ENCODE measurements around the gene ARFGEF3. TPM values are rescaled to one million over a fixed set of nuclear protein-coding genes. Genes with fewer than 3 reads are reported as not detected.

The ARFGEF3 gene
- total RNA-seq, 1 donor from 2014 or later: 1.8 TPM

- intact Hi-C loops (cut with DNase I): no loop called here
- no peak for DNase-seq (ENCODE audit: low spot score in 2 of 2)
- Histone ChIP-seq H3K27ac (no peak overlapping the region), H3K4me3 (no peak overlapping the region), H3K27me3 (no peaks in the 10 kb centered on the region), H3K4me1 (no peaks in the 10 kb centered on the region), H3K36me3 (no peaks in the 10 kb centered on the region), H3K9me3 (no peaks in the 10 kb centered on the region)
- TF ChIP-seq CTCF (IDR thresholded peaks at IDR 0.05): no peak
These were observed 106.5 kb downstream of the ARFGEF3 start for GRCh38 chr6:138267971-138268895.

- Histone ChIP-seq H3K9me3 (no peaks in the 10 kb centered on the region), H3K36me3 (no peaks in the 10 kb centered on the region), H3K4me3 (no peak overlapping the region), H3K4me1 (no peaks in the 10 kb centered on the region), H3K27ac (no peak overlapping the region), H3K27me3 (no peaks in the 10 kb centered on the region)
- no peak for TF ChIP-seq CTCF (IDR thresholded peaks at IDR 0.05)
- no peak for DNase-seq (ENCODE audit: low spot score in 2 of 2)
- intact Hi-C loops (cut with DNase I): no loop called here
These were observed 109.7 kb downstream of the ARFGEF3 start for GRCh38 chr6:138271451-138271850.

GRCh38 chr6:138272533-138273315 lies 111.0 kb downstream of the ARFGEF3 start:
- no peaks in the 10 kb centered on the region for H3K36me3 ChIP-seq
- TF ChIP-seq CTCF (IDR thresholded peaks at IDR 0.05): no peak
- no peak overlapping the region for H3K4me3 ChIP-seq
- no peak for DNase-seq (ENCODE audit: low spot score in 2 of 2)
- H3K9me3 ChIP-seq: no peaks in the 10 kb centered on the region
- H3K27me3 ChIP-seq: no peaks in the 10 kb centered on the region
- no peak overlapping the region for H3K27ac ChIP-seq
- no peaks in the 10 kb centered on the region for H3K4me1 ChIP-seq
- intact Hi-C loops (cut with DNase I): no loop called here

- intact Hi-C loops (cut with DNase I): no loop called here
- H3K27me3 ChIP-seq: no peaks in the 10 kb centered on the region
- H3K9me3 ChIP-seq: no peaks in the 10 kb centered on the region
- DNase-seq (ENCODE audit: low spot score in 2 of 2): no peak
- H3K36me3 ChIP-seq: no peaks in the 10 kb centered on the region
- H3K4me1 ChIP-seq: no peaks in the 10 kb centered on the region
- TF ChIP-seq CTCF (IDR thresholded peaks at IDR 0.05): no peak
- H3K27ac ChIP-seq: no peak overlapping the region
- H3K4me3 ChIP-seq: no peak overlapping the region
These were observed 114.2 kb downstream of the ARFGEF3 start for GRCh38 chr6:138275976-138276375.

- H3K36me3 ChIP-seq: no peaks in the 10 kb centered on the region
- intact Hi-C loops (cut with DNase I): no loop called here
- H3K4me1 ChIP-seq: no peaks in the 10 kb centered on the region
- H3K9me3 ChIP-seq: no peaks in the 10 kb centered on the region
- no peak for TF ChIP-seq CTCF (IDR thresholded peaks at IDR 0.05)
- DNase-seq (ENCODE audit: low spot score in 2 of 2): no peak
- H3K27ac ChIP-seq: no peak overlapping the region
- H3K4me3 ChIP-seq: no peak overlapping the region
- no peaks in the 10 kb centered on the region for H3K27me3 ChIP-seq
These were observed 116.1 kb downstream of the ARFGEF3 start for GRCh38 chr6:138277835-138278234.

All from ascending aorta (tissue), 2 donors.